ENCODE data around the gene WWC1.
A peak's percentile ranks its signal among the peaks of the same experiment; 100 is the strongest.

Gene WWC1

GRCh38 chr5:168468836-168469235 is 177.4 kb downstream of the WWC1 start:
- H3K4me1 ChIP-seq (ENCODE audit: control insufficient read depth, insufficient read depth, low read length), result no peaks in the 10 kb centered on the region
- peaks cover 8% of the 10 kb centered on the region for H3K36me3 ChIP-seq (ENCODE audit: control insufficient read depth, insufficient read depth, low read length)
- H3K9ac ChIP-seq (ENCODE audit: low read depth, low read length), result no peak overlapping the region
- no peaks in the 10 kb centered on the region for H3K27me3 ChIP-seq (ENCODE audit: control insufficient read depth, insufficient read depth, low read length)
- no peak overlapping the region for H3K4me3 ChIP-seq (ENCODE audit: low read depth, low read length)
- H3K9me3 ChIP-seq (ENCODE audit: control insufficient read depth, insufficient read depth, low read length), result no peaks in the 10 kb centered on the region

GRCh38 chr5:168469816-168470215 is 178.4 kb downstream of the WWC1 start:
- Histone ChIP-seq H3K9ac (ENCODE audit: low read depth, low read length) (no peak overlapping the region), H3K4me1 (ENCODE audit: control insufficient read depth, insufficient read depth, low read length) (no peaks in the 10 kb centered on the region), H3K36me3 (ENCODE audit: control insufficient read depth, insufficient read depth, low read length) (peaks cover 3% of the 10 kb centered on the region), H3K27me3 (ENCODE audit: control insufficient read depth, insufficient read depth, low read length) (no peaks in the 10 kb centered on the region), H3K4me3 (ENCODE audit: low read depth, low read length) (no peak overlapping the region), H3K9me3 (ENCODE audit: control insufficient read depth, insufficient read depth, low read length) (no peaks in the 10 kb centered on the region)

- Histone ChIP-seq H3K36me3 (ENCODE audit: control insufficient read depth, insufficient read depth, low read length) (peaks cover 3% of the 10 kb centered on the region), H3K4me3 (ENCODE audit: low read depth, low read length) (no peak overlapping the region), H3K9ac (ENCODE audit: low read depth, low read length) (no peak overlapping the region)
Observed at GRCh38 chr5:168471785-168472184, 180.3 kb downstream of the WWC1 start.

GRCh38 chr5:168472329-168472728 is 180.9 kb downstream of the WWC1 start:
- peaks cover 3% of the 10 kb centered on the region for H3K36me3 ChIP-seq (ENCODE audit: control insufficient read depth, insufficient read depth, low read length)
- no peaks in the 10 kb centered on the region for H3K4me1 ChIP-seq (ENCODE audit: control insufficient read depth, insufficient read depth, low read length)
- H3K9me3 ChIP-seq (ENCODE audit: control insufficient read depth, insufficient read depth, low read length), result no peaks in the 10 kb centered on the region
- H3K4me3 ChIP-seq (ENCODE audit: low read depth, low read length), result no peak overlapping the region
- no peak overlapping the region for H3K9ac ChIP-seq (ENCODE audit: low read depth, low read length)
- no peaks in the 10 kb centered on the region for H3K27me3 ChIP-seq (ENCODE audit: control insufficient read depth, insufficient read depth, low read length)

More at GRCh38 chr5:168471785-168472184, 180.3 kb downstream of the WWC1 start:
- H3K27me3 ChIP-seq (ENCODE audit: control insufficient read depth, insufficient read depth, low read length), result no peaks in the 10 kb centered on the region
- no peaks in the 10 kb centered on the region for H3K9me3 ChIP-seq (ENCODE audit: control insufficient read depth, insufficient read depth, low read length)
- H3K4me1 ChIP-seq (ENCODE audit: control insufficient read depth, insufficient read depth, low read length), result no peaks in the 10 kb centered on the region

GRCh38 chr5:168474319-168474718 is 182.9 kb downstream of the WWC1 start:
- Histone ChIP-seq H3K27me3 (ENCODE audit: control insufficient read depth, insufficient read depth, low read length) (no peaks in the 10 kb centered on the region), H3K9me3 (ENCODE audit: control insufficient read depth, insufficient read depth, low read length) (no peaks in the 10 kb centered on the region), H3K4me3 (ENCODE audit: low read depth, low read length) (no peak overlapping the region), H3K9ac (ENCODE audit: low read depth, low read length) (no peak overlapping the region), H3K36me3 (ENCODE audit: control insufficient read depth, insufficient read depth, low read length) (no peaks in the 10 kb centered on the region), H3K4me1 (ENCODE audit: control insufficient read depth, insufficient read depth, low read length) (no peaks in the 10 kb centered on the region)

GRCh38 chr5:168477060-168477459 is 185.6 kb downstream of the WWC1 start:
- H3K27me3 ChIP-seq (ENCODE audit: control insufficient read depth, insufficient read depth, low read length), result no peaks in the 10 kb centered on the region
- no peak overlapping the region for H3K4me3 ChIP-seq (ENCODE audit: low read depth, low read length)
- no peak overlapping the region for H3K9ac ChIP-seq (ENCODE audit: low read depth, low read length)
- H3K36me3 ChIP-seq (ENCODE audit: control insufficient read depth, insufficient read depth, low read length), result no peaks in the 10 kb centered on the region
- no peaks in the 10 kb centered on the region for H3K9me3 ChIP-seq (ENCODE audit: control insufficient read depth, insufficient read depth, low read length)
- H3K4me1 ChIP-seq (ENCODE audit: control insufficient read depth, insufficient read depth, low read length), result no peaks in the 10 kb centered on the region

- Histone ChIP-seq H3K9me3 (ENCODE audit: control insufficient read depth, insufficient read depth, low read length) (no peaks in the 10 kb centered on the region), H3K4me1 (ENCODE audit: control insufficient read depth, insufficient read depth, low read length) (no peaks in the 10 kb centered on the region), H3K9ac (ENCODE audit: low read depth, low read length) (no peak overlapping the region), H3K27me3 (ENCODE audit: control insufficient read depth, insufficient read depth, low read length) (no peaks in the 10 kb centered on the region), H3K4me3 (ENCODE audit: low read depth, low read length) (no peak overlapping the region), H3K36me3 (ENCODE audit: control insufficient read depth, insufficient read depth, low read length) (no peaks in the 10 kb centered on the region)
Observed at GRCh38 chr5:168479166-168479565, 187.7 kb downstream of the WWC1 start.

GRCh38 chr5:168480601-168481000 is 189.2 kb downstream of the WWC1 start:
- Histone ChIP-seq H3K4me3 (ENCODE audit: low read depth, low read length) (no peak overlapping the region), H3K9ac (ENCODE audit: low read depth, low read length) (no peak overlapping the region), H3K27me3 (ENCODE audit: control insufficient read depth, insufficient read depth, low read length) (no peaks in the 10 kb centered on the region), H3K4me1 (ENCODE audit: control insufficient read depth, insufficient read depth, low read length) (no peaks in the 10 kb centered on the region), H3K36me3 (ENCODE audit: control insufficient read depth, insufficient read depth, low read length) (no peaks in the 10 kb centered on the region), H3K9me3 (ENCODE audit: control insufficient read depth, insufficient read depth, low read length) (no peaks in the 10 kb centered on the region)

- H3K4me3 ChIP-seq (ENCODE audit: low read depth, low read length), result no peak overlapping the region
Observed at GRCh38 chr5:168481330-168481788, 189.9 kb downstream of the WWC1 start.

GRCh38 chr5:168482361-168482760 is 190.9 kb downstream of the WWC1 start:
- Histone ChIP-seq H3K9me3 (ENCODE audit: control insufficient read depth, insufficient read depth, low read length) (no peaks in the 10 kb centered on the region), H3K4me3 (ENCODE audit: low read depth, low read length) (no peak overlapping the region), H3K9ac (ENCODE audit: low read depth, low read length) (no peak overlapping the region), H3K4me1 (ENCODE audit: control insufficient read depth, insufficient read depth, low read length) (peaks cover under 1% of the 10 kb centered on the region), H3K27me3 (ENCODE audit: control insufficient read depth, insufficient read depth, low read length) (no peaks in the 10 kb centered on the region), H3K36me3 (ENCODE audit: control insufficient read depth, insufficient read depth, low read length) (no peaks in the 10 kb centered on the region)

More at GRCh38 chr5:168481330-168481788, 189.9 kb downstream of the WWC1 start:
- Histone ChIP-seq H3K27me3 (ENCODE audit: control insufficient read depth, insufficient read depth, low read length) (no peaks in the 10 kb centered on the region), H3K9ac (ENCODE audit: low read depth, low read length) (no peak overlapping the region), H3K4me1 (ENCODE audit: control insufficient read depth, insufficient read depth, low read length) (no peaks in the 10 kb centered on the region), H3K36me3 (ENCODE audit: control insufficient read depth, insufficient read depth, low read length) (no peaks in the 10 kb centered on the region), H3K9me3 (ENCODE audit: control insufficient read depth, insufficient read depth, low read length) (no peaks in the 10 kb centered on the region)

- Histone ChIP-seq H3K36me3 (ENCODE audit: control insufficient read depth, insufficient read depth, low read length) (peaks cover 8% of the 10 kb centered on the region), H3K9ac (ENCODE audit: low read depth, low read length) (peak within 1 kb of the TSS; percentile 95), H3K4me3 (ENCODE audit: low read depth, low read length) (peak within 1 kb of the TSS; percentile 97), H3K4me1 (ENCODE audit: control insufficient read depth, insufficient read depth, low read length) (peaks cover 2% of the 10 kb centered on the region), H3K27me3 (ENCODE audit: control insufficient read depth, insufficient read depth, low read length) (no peaks in the 10 kb centered on the region), H3K9me3 (ENCODE audit: control insufficient read depth, insufficient read depth, low read length) (no peaks in the 10 kb centered on the region)
Observed at GRCh38 chr5:168486136-168486879, 194.9 kb downstream of the WWC1 start, which contains the start of gene RARS1. Gene RARS1 (plus strand): TSS chr5:168486471. CDS start chr5:168486499, 28 bp downstream.

- H3K9me3 ChIP-seq (ENCODE audit: control insufficient read depth, insufficient read depth, low read length), result no peaks in the 10 kb centered on the region
- H3K4me3 ChIP-seq (ENCODE audit: low read depth, low read length), result no peak overlapping the region
- no peaks in the 10 kb centered on the region for H3K27me3 ChIP-seq (ENCODE audit: control insufficient read depth, insufficient read depth, low read length)
- no peak overlapping the region for H3K9ac ChIP-seq (ENCODE audit: low read depth, low read length)
- peaks cover 2% of the 10 kb centered on the region for H3K4me1 ChIP-seq (ENCODE audit: control insufficient read depth, insufficient read depth, low read length)
- peaks cover 14% of the 10 kb centered on the region for H3K36me3 ChIP-seq (ENCODE audit: control insufficient read depth, insufficient read depth, low read length)
Observed at GRCh38 chr5:168489059-168489458, 197.6 kb downstream of the WWC1 start.

All from iPS-15b (cell line).